Mesothelial cell of epicardium (in vitro differentiated cells): ENCODE measurements around the gene POU3F4. TPM values are rescaled to one million over a fixed set of nuclear protein-coding genes. Genes with fewer than 3 reads are reported as not detected.

Experiments used
- DNase-seq, 2 experiments: peaks; one replicate each; pipeline ENCODE4 v3.0.0; 2021; ENCODE audit warnings: low spot score in 2 of 2; ENCODE audit not compliant: unreplicated experiment in 2 of 2
- H3K27ac Mint-ChIP-seq: 2 replicates; pipeline ENCODE4 v1.8.0; 2021; ENCODE audit warnings: mixed read lengths
- H3K27me3 Mint-ChIP-seq: 2 replicates; pipeline ENCODE4 v1.8.0; 2021; ENCODE audit warnings: low read depth, mixed read lengths
- H3K36me3 Mint-ChIP-seq: 2 replicates; pipeline ENCODE4 v1.8.0; 2021; ENCODE audit warnings: mixed read lengths
- H3K4me1 Mint-ChIP-seq: 2 replicates; pipeline ENCODE4 v1.8.0; 2021; ENCODE audit warnings: mixed read lengths
- H3K4me3 Mint-ChIP-seq: 2 replicates; pipeline ENCODE4 v1.8.0; 2021; ENCODE audit warnings: mild to moderate bottlenecking, moderate library complexity, mixed read lengths
- H3K9me3 Mint-ChIP-seq: 2 replicates; pipeline ENCODE4 v1.8.0; 2021; ENCODE audit warnings: mixed read lengths
- total RNA-seq: library from RNA; stranded (reverse); gene quantifications from 3 replicates; pipeline ENCODE4 v1.2.1, GENCODE V29; 2021
- TF ChIP-seq, protein P1 (sequence below): fragments of 200-600 bp; sonication (generic); IDR thresholded peaks from one replicate; pipeline ENCODE4 v1.5.0; 2021; ENCODE audit warnings: antibody characterized with exemption; ENCODE audit not compliant: unreplicated experiment

Gene POU3F4
- not detected in 3 replicates for total RNA-seq

DNA sequence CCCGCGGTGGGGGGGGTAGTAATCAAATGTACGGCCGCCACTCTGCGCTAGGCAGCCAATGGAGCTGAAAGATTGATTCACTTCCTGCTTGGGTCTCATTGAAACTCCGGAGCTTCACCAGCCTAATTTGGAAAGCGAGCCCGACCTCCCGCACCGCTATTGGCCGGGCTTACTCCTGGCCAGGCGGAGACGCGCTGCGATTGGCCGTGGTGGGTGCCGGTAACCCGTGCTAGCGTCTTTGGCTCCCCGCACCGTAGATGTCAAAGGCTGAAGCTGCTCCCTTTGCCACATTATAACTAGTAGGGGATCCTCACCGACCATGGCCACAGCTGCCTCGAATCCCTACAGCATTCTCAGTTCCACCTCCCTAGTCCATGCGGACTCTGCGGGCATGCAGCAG lies at the start of gene POU3F4:
TSS of gene POU3F4 (plus strand) at position 285 of the 400 bp plus-strand sequence. CDS start at position 320, 35 bp downstream.
- Mint-ChIP-seq H3K27ac (no peak within 1 kb of the TSS), H3K4me1 (peaks cover 5% of the 10 kb centered on the region), H3K4me3 (peak within 1 kb of the TSS; percentile 31), H3K36me3 (no peaks in the 10 kb centered on the region), H3K9me3 (peaks cover 18% of the 10 kb centered on the region), H3K27me3 (peaks cover 98% of the 10 kb centered on the region)
- peak in 1 of 2 experiments; percentile 39 for DNase-seq
- TF ChIP-seq, protein P1, sequence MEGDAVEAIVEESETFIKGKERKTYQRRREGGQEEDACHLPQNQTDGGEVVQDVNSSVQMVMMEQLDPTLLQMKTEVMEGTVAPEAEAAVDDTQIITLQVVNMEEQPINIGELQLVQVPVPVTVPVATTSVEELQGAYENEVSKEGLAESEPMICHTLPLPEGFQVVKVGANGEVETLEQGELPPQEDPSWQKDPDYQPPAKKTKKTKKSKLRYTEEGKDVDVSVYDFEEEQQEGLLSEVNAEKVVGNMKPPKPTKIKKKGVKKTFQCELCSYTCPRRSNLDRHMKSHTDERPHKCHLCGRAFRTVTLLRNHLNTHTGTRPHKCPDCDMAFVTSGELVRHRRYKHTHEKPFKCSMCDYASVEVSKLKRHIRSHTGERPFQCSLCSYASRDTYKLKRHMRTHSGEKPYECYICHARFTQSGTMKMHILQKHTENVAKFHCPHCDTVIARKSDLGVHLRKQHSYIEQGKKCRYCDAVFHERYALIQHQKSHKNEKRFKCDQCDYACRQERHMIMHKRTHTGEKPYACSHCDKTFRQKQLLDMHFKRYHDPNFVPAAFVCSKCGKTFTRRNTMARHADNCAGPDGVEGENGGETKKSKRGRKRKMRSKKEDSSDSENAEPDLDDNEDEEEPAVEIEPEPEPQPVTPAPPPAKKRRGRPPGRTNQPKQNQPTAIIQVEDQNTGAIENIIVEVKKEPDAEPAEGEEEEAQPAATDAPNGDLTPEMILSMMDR, result no peak

DNA sequence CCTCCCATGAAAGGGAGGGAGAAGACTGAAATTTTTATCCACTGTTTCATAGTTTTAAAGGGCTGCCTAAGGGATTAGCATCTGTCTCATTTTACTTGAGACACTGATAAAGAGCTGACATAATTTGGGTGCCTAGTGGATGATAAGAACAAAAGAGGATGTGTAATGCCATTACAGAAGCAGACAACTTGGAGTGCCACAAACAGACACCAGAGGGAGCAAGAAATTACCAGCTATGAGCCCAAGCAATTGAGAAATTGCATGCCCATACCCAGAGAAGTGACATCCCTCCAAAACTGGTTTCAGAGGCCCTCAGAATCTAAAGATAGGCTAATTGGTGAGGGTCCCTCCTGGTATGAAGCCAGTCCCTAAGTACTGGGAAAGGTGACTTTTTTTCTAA lies 38.5 kb upstream of the POU3F4 start:
- H3K9me3 Mint-ChIP-seq, result peaks cover 35% of the 10 kb centered on the region
- H3K4me3 Mint-ChIP-seq, result no peak overlapping the region
- no peak overlapping the region for H3K27ac Mint-ChIP-seq
- H3K36me3 Mint-ChIP-seq, result no peaks in the 10 kb centered on the region
- H3K4me1 Mint-ChIP-seq, result no peaks in the 10 kb centered on the region
- H3K27me3 Mint-ChIP-seq, result no peaks in the 10 kb centered on the region
- DNase-seq, result no peak
- TF ChIP-seq, protein P1, result peak; percentile 20

DNA sequence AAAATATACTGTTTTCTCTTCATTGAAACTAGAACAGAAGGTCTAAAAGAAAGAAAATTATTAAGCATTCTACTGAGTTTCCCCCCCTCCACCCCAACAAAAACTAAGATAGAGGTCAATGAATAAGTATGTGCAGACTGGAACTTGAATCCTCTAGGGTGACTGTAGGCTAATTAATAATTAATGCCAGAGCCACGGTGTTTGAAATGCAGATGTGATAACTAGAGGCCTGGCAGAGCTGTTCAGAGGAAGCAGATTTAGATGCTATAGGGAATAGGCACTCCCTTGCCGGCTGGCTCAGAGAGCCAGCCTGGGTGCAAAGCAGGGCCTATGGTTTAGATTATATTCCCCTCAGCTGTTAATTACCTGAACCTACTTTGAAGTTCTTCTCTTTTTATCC lies 12.2 kb upstream of the POU3F4 start:
- Mint-ChIP-seq H3K27ac (no peak overlapping the region), H3K9me3 (no peaks in the 10 kb centered on the region), H3K4me3 (no peak overlapping the region), H3K27me3 (peaks cover 26% of the 10 kb centered on the region), H3K4me1 (no peaks in the 10 kb centered on the region), H3K36me3 (no peaks in the 10 kb centered on the region)
- no peak for DNase-seq
- TF ChIP-seq, protein P1, result no peak

DNA sequence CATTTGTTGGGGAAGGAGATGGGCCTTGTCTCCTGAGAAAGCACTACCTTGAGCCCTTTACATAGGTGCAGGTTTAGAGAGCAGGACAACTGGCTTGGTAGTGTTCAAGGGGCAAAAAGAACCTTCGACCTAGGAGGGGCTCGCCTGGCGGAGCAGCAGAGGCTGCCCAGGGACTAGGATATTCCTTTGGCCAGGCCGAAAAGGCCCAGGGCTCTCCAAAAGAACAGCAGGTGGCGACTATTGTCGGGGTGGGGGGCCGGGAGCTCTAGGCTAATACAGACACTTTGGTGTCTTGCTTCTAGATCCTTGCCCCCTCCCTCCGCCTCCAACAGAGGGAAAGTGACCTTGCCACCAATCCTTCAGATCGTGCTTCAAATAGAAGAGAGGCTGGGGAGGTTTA lies 7.1 kb upstream of the POU3F4 start:
- H3K4me1 Mint-ChIP-seq, result no peaks in the 10 kb centered on the region
- peaks cover 77% of the 10 kb centered on the region for H3K27me3 Mint-ChIP-seq
- H3K4me3 Mint-ChIP-seq, result no peak overlapping the region
- H3K36me3 Mint-ChIP-seq, result no peaks in the 10 kb centered on the region
- H3K27ac Mint-ChIP-seq, result no peak overlapping the region
- DNase-seq, result no peak
- TF ChIP-seq, protein P1, result no peak
- H3K9me3 Mint-ChIP-seq, result peaks cover 7% of the 10 kb centered on the region

DNA sequence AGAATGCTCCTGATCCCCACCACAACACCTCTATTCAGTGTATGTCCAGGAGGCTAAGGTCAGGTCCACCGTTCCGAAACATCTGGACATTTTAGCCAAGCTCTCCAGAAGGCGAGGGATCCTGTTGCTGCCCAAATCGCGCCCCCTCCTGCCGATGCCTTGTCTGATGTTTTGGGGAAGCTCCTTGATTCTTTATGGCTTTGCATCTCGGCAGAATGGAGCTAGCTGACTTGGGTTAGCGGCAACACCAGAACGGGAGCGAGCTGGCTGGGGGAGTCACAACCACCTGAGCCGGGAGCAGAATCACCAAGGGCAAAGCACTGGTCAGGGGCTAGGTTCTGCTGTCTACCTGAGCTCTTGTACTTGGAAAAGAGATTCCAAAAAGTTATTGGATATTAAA lies 6.6 kb upstream of the POU3F4 start:
- Mint-ChIP-seq H3K4me1 (no peaks in the 10 kb centered on the region), H3K4me3 (no peak overlapping the region), H3K27me3 (peaks cover 81% of the 10 kb centered on the region), H3K27ac (no peak overlapping the region), H3K9me3 (peaks cover 7% of the 10 kb centered on the region), H3K36me3 (no peaks in the 10 kb centered on the region)
- TF ChIP-seq, protein P1, result no peak
- no peak for DNase-seq
